ENCODE data around the gene GRWD1.

- TF ChIP-seq CTCF (IDR thresholded peaks at IDR 0.05; ENCODE audit: insufficient read depth, low read length, poor library complexity, severe bottlenecking) (no peak), EZH2phosphoT487 (conservative IDR thresholded peaks at IDR 0.05; ENCODE audit: low read length) (no peak)
These were observed 30.4 kb upstream of the GRWD1 start for GRCh38 chr19:48415395-48415794.

All from SU-DHL-6 (cell line).